UCSD-AML1 (cell line): ENCODE data around the gene LPA.
A peak's percentile ranks its signal among the peaks of the same experiment; 100 is the strongest.
"Not testable (repeated sequence)": the region's sequence is repeated elsewhere in the genome, so short reads cannot be mapped to it uniquely, and the experiment has no call there.

Experiments used
- DNase-seq: peaks from one replicate; lab custom pipeline; 2025; ENCODE audit not compliant: unreplicated experiment; lab: John Stamatoyannopoulos, UW

Gene LPA

GRCh38 chr6:160667639-160668481 lies 3.8 kb upstream of the LPA start:
- DNase-seq: peak; percentile 19

- no peak for DNase-seq
Observed at GRCh38 chr6:160662842-160663241, 1.2 kb downstream of the LPA start.

DNA sequence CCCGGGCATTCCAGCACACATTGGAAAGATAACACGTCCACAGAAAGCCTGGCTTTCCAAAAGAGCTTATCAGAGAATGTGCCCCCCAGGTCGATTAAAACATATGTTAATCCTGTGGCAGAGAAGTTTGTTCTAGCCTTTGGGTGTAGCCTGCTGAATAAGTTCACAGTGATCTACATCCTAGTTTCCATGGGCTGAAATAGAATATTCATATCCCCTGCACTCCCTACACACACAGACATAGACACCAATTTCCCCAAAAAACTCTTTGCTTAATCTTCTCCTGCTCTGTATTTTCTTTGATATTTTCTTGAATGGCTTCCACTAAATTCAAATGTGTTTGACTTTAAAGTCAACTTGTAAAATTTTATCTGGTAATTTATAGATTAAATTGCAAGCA lies 1.6 kb downstream of the LPA start:
- no peak for DNase-seq

GRCh38 chr6:160661216-160661615 lies 2.9 kb downstream of the LPA start:
- DNase-seq: no peak

DNA sequence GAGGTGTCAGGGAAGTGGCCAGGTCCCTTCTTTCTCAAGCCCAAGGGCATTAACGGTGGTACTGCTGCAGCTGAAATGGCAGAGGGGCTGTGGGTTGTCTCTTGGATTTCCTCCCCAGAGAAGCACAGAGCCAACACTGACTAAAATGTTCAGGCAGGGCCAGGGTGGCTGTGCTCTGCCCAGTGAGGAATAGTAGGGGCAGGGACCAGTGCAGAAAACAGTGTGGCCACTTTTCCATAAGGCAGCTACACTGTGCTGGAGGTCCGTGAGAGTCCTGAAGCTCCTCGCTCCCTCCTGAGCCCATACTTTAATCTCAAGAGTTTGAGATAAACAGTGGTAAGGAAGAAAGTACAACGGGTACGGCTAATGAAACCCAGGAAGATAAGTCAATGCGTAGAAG lies 4.5 kb downstream of the LPA start:
- no peak for DNase-seq

DNA sequence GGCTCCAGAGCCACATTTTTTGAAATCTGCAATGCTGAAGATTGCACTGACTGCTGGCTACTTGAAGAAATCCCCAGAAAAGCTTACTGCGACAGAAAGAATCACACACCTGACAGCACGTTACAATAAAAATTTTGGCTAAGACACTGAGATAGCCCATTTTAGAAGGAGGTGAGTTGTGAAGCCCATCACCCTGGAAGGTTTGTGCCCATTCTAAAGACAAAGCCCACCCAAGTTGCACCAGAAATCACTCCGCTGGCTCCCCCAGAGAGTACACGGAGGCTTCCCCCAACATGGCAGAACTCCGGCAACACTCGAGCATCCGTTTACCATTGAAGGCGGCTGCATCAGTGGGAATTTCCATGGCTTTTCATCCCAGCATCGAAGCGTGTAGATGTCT lies 29.4 kb downstream of the LPA start:
- no peak for DNase-seq

DNA sequence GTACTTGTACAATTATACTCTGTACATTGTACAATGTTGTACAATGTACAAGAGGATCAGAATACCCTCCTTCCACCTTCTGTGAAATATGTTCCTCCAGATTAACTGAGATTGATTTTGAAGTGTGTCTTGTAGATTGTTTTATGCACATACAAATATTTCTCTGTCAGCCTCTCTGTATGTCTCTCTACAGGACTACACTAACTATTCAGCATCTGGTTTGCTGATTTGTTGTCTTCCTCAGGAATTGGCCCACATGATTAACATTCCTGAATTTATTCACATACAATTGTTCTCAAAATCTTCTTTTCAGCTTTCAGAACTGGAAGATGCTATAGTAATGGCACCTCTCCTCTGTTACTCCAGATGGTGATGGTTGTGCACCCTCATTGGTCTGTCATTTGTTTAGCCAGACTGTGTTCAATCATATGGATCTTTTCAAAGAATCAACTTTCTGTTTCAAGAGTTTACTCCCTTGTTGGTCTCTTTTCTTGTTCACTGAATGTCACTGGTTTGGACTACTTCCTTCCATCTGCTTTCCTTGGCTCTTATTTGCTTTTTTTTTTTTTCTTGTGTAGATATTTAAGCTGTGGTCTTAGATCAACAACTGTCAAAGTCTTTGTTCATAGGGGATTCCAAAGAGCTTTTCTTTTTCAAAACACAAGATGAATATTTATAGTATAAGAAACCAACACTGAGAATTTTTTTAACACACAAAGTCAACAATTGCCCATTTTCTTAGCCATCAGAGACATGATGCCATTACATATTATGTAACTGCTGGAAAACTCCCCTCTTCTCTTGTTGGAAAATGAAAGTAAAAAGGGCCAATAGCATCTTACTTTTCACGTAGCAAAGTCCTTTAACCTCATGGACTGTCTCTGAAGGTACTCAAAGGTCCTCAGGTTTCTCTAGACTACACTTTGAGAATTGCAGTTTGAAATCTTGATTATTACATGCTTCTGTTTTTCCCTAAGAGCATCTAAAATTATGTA lies 67.9 kb downstream of the LPA start:
- no peak for DNase-seq

- not testable (repeated sequence) for DNase-seq
Observed at GRCh38 chr6:160595297-160595696, 68.8 kb downstream of the LPA start.

- no peak for DNase-seq
Observed at GRCh38 chr6:160586374-160586773, 77.7 kb downstream of the LPA start.

GRCh38 chr6:160583794-160584193 lies 80.3 kb downstream of the LPA start:
- DNase-seq: no peak

GRCh38 chr6:160581406-160581805 lies 82.7 kb downstream of the LPA start:
- DNase-seq: no peak

GRCh38 chr6:160578515-160578914 lies 85.6 kb downstream of the LPA start:
- not testable (repeated sequence) for DNase-seq

GRCh38 chr6:160573943-160574342 lies 90.1 kb downstream of the LPA start:
- no peak for DNase-seq

DNA sequence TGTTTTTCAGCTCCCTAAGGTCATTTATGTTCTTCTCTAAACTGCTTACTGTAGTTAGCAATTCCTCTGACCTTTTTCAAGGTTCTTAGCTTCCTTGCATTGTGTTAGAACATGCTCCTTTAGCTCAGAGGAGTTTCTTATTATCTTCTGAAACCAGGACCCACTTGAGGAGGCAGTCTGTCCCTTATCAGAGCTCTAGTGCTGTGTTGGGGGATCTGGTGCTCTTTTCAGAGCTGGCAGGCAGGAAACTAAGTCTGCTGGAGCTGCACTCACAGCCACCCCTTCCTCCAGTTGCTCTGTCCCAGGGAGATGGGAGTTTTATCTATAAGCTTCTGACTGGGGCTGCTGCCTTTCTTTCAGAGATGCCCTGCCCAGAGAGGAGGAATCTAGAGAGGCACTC lies 92.9 kb downstream of the LPA start:
- not testable (repeated sequence) for DNase-seq

- DNase-seq: no peak
Observed at GRCh38 chr6:160544802-160545201, 119.3 kb downstream of the LPA start.

DNA sequence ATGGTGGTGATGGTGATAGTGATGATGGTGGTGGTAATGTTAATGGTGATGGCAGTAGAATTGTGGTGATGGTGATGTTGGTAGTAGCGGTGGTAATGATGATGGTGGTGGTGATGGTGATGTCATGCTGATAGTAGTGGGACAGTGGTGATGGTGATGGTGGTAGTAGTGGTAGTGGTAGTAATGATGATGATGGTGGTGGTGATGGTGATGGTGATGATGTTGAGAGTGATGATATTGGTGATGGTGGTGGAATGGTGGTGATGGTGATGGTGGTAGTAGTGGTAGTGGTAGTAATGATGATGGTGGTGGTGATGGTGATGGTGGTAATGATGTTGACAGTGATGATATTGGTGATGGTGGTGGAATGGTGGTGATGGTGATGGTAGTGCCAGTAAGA lies 128.8 kb downstream of the LPA start:
- no peak for DNase-seq

DNA sequence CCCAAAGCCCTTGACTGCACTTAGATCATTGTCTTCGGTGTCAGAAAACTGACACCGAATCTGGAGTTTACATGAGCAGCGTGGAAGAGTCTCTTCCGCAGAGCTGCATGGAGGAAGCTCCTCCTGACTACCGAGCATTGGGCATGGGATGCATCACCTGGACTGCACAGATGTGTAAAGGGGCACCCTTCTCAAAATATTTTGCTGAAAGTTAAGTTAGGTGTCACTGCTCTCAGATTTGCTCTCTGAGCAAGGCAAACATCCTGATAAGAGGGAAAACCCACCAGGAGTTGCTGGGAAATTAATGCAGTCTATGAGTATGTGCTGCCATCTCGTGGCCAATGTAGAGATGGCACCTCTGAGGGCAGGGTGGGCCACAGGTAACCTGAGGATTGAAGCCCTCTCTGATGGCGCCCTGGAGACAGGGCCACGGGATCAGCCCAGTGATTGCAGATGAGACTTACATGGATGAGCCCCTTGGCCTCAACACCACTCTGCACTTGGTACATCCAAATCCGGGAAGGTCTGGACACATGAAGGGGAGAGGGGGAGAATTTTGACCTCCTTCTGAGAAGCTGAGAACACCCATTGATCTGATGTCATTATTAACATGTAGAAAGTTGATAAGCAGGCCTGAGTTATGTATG lies 129.9 kb downstream of the LPA start:
- peak; percentile 30 for DNase-seq

DNA sequence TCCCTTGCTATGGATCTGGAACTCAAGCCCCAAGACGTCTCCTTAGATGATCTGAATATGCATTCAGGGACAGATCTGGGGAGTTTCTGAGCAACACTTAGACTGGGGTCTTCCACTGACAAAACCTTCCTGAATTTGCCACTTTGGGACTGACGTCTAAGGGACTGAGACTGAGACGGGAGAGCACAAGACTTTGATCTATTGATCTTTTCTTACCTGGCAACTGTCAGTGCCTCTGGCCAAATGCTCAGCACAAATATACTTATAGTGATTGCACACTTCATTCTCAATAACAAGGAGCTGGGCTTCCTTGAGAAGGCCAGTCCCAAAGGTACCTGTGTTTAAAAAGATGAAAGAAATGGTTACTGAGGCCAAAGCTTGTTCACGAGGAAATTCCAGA lies 131.8 kb downstream of the LPA start:
- no peak for DNase-seq

DNA sequence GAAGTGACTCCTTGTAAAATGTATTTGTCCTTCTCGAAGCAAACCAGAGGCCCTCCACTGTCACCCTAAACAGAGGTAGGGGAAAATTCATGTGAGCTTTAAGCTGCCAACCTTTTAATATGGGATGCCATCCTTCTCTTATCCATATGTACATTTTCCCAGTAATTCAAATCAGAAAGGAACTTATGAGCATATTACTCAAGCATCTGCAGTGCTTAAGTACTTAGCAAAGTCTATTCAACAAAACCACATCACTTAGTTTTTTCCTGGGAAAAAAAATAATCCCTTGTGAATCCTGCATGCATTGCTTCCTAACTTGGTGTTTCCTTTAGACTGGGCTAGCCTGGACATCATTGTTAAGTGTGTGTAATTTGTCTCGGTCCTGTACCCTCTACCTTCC lies 132.2 kb downstream of the LPA start:
- no peak for DNase-seq

- not testable (repeated sequence) for DNase-seq
Observed at GRCh38 chr6:160529524-160529923, 134.6 kb downstream of the LPA start.

GRCh38 chr6:160523223-160523622 lies 140.9 kb downstream of the LPA start:
- DNase-seq: no peak
